Embryonic facial prominence (tissue), 1 donor: Measurements from ENCODE around the gene SSBP1.
"Not testable (repeated sequence)": the region's sequence is repeated elsewhere in the genome, so short reads cannot be mapped to it uniquely, and the experiment has no call there.

Experiments used
- DNase-seq: peaks from one replicate; pipeline ENCODE4 v3.0.0-alpha.2; 2016; ENCODE audit errors: extremely low spot score

SSBP1 gene

DNA sequence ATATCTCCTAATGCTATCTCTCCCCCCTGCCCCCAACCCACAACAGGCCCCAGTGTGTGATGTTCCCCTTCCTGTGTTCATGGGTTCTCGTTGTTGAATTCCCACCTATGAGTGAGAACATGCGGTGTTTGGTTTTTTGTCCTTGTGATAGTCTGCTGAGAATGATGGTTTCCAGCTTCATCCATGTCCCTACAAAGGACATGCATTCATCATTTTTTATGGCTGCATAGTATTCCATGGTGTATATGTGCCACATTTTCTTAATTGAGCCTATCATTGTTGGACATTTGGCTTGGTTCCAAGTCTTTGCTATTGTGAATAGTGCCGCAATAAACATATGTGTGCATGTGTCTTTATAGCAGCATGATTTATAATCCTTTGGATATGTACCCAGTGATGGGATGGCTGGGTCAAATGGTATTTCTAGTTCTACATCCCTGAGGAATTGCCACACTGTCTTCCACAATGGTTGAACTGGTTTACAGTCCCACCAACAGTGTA is 32.0 kb downstream of the SSBP1 start:
- DNase-seq, result not testable (repeated sequence)

DNA sequence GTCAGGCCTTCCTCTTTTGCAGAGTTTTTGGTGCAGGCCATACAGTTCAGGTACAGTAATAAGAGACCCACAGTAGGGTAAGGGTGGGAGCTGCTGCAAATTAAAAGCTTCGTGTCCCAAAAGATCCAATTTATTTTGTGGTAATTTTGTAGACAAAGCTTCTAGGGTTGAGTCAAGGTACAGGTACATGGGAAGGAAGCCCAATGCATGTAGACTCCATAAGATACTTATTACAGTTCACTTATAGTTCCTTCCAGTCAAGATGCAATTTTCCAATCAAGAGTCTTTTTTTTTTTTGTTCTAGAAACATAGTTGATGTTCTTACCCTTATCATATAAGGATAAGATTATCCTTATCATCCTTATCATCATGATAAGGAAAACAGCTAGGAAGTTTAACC is 38.2 kb downstream of the SSBP1 start, which contains the start of gene TAS2R4:
TSS of gene TAS2R4 (plus strand) at position 301 of the 400 bp plus-strand sequence. CDS start 1,815 bp downstream, outside the sequence.
- no peak for DNase-seq

DNA sequence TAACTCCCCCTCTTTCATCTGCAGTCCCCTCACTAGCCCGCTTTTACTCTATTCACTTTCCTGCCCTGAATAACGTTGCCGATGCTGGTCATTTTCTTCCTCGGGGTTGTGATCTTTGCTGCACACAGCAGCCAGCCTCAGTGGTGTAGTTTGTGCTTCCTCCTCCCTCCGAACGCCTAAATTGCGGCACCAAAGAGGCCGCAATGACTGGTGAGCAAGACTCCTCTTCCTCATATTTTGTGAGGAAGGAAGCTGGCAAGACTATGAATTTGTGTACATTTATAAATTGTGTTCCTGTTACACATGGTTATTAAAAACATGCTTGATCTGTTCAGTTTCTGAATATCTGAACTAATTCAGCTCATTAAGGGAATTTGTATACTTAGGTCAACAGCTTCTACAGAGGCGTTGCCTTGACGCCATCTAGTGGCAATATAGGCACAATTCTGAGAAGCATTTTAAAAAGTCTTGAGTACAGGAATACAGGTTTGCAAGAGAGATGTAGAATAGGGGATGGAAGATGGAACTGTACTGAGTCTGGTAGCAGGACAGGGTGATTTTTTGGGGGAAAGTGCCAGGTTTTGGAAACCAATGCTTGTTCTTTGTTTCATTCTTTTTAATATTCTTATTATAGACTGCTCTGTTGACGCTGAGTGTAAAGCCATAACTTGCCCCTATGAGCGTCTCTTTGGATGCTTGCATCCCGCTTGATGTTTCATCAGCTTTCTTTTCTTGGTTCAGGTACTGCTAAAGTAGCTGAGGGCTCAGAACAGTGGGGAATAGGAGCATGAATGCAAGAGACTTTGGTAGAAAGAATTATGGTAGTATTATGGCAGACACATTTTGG is 47.8 kb downstream of the SSBP1 start:
- DNase-seq, result no peak

DNA sequence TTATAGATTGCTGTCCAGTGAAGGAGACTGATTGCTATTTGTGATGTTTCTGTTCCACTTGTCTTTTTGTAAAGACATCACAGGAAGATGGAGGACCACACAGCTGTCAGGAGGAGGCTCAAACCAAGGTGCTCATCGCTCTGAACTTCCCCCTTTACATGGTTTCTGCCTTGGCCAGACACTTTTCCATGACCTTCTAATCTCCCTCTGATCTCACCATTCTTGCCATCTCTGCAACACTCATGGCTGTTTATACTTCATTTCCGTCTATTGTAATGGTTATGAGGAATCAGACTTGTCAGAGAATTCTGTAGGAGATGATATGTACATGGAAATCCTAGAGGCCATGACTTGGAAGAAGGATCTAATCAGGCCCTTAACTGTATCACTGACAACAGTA is 50.1 kb downstream of the SSBP1 start:
- DNase-seq, result no peak

- DNase-seq, result no peak
These were observed 51.8 kb downstream of the SSBP1 start, which contains the start of gene TAS2R5 for GRCh38 chr7:141789917-141790316. TAS2R5 (plus strand) TSS chr7:141790217; CDS start chr7:141790362, 145 bp downstream.

DNA sequence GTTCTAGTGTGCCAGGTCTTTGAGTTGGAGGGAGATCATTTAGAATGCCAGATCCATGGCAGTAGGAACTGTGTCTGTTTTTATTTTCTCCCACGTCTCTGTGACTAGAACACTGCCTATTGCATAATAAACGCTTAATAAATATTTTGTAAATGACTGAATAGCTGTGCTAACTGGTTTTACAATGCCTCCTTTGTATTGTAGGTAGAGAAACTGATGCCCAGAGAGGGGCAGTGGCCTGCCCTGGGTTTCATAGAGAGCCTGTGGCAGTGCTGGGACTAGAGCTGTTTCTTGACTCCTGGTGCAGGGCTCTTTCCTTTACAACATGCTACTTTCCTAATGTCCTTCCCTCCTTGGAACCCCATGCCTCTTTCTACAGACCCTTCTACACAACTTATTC is 54.4 kb downstream of the SSBP1 start:
- no peak for DNase-seq
